HG03095 (cell line): ENCODE results near the gene BCAT1.
"Not testable (repeated sequence)": the region's sequence is repeated elsewhere in the genome, so short reads cannot be mapped to it uniquely, and the experiment has no call there.

ENCODE experiments used
- ATAC-seq: cut with Tn5 transposase; IDR thresholded peaks from one replicate; pipeline ENCODE4 v1.9.1; 2021; ENCODE audit warnings: moderate library complexity; ENCODE audit not compliant: unreplicated experiment

BCAT1 gene

GRCh38 chr12:24928533-24929306, 20.2 kb downstream of the BCAT1 start:
- ATAC-seq = not testable (repeated sequence)

GRCh38 chr12:24928131-24928530, 20.8 kb downstream of the BCAT1 start:
- ATAC-seq = no peak

- not testable (repeated sequence) for ATAC-seq
These were observed 22.8 kb downstream of the BCAT1 start for GRCh38 chr12:24926080-24926479.

- ATAC-seq = no peak
These were observed 26.8 kb downstream of the BCAT1 start for GRCh38 chr12:24922090-24922489.

DNA sequence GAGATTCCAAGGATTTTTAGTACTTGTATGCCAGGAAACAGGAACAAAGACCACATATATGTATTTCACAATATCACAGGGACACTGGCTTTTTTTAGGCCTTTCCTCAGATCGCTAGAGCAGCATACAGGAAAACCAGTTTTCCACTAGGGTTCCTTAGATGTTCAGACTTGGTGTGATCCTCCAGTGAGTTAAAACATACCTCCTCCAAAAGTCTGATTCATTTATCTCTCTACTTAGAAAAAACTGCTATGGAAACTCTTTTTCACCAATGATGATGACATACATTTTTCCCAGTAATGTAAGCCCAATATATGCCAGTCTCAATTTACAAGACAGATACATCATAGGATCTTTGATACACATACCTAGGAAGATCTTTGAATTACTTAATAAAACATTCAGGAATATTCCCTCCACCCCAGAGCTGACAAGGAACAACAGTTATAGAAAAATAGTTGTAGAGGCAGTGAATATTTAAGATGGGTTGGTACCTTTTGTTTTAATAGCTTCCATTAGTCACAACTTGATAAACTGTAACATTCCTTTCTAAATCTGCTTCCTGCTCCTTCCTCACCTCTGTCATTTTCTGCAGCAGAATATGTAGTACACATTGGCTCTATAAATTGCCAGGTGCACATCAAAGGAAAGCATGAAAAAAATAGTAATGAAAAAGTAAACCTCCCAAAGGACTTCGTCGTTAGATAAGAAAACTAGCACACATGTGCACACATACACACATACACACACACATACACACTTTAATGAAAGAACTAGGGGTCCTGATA, 27.5 kb downstream of the BCAT1 start:
- no peak for ATAC-seq

GRCh38 chr12:24920141-24920540, 28.8 kb downstream of the BCAT1 start:
- ATAC-seq = no peak

- no peak for ATAC-seq
These were observed 29.4 kb downstream of the BCAT1 start for GRCh38 chr12:24919346-24920001.

DNA sequence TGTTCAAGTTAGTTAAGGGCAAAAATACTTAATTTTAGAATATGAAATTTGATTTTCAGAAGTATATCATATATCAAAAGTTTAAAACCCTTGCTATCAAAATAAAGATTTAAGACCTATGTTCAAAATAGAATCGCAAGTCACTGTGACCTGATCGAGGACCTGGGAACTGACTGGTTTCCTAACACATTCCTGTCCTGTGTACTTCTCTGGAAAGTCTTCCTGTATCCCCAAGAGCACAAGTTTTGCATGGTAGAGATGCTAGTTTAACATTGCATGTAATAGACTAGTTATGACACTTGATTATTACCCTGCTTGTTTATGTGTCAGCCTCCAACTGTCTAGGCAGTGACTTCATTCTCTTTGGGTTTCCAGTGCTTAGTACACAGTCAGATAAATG, 30.3 kb downstream of the BCAT1 start:
- no peak for ATAC-seq

GRCh38 chr12:24915501-24915900, 33.4 kb downstream of the BCAT1 start:
- no peak for ATAC-seq

DNA sequence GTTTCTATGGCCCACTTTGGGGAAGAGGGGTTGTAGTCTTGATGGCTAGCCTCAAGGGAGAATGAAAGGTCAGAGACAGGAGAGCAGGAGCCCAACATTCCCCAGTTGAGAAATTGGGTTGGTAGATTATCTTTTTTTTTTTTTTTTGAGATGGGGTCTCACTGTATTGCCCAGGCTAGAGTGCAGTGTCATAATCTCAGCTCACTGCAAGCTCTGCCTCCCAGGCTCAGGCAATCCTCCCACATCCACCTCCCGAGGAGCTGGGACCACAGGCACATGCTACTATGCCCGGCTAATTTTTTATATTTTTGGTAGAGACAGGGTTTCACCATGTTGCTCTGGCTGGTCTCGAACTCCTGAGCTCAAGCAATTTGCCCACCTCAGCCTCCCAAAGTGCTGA, 34.9 kb downstream of the BCAT1 start:
- ATAC-seq = no peak

DNA sequence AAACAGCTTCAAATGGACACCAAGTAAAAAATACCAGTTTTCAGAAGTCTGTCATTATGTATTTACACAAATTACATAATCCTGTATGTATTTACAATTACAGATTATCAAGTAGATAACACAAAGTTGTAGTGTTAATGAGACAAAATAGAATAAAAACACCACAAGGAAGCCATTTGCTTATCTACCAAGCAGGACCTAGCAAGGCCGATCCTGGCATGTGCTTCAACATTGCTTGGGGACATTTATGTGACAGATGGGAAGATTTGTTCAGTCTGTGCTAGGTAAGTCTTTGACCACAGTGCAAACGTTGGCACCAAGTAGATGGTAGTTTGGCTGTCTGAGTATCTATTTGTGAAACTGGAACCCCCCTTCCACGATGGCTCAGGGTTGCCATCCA, 35.8 kb downstream of the BCAT1 start:
- no peak for ATAC-seq

GRCh38 chr12:24911271-24911791, 37.6 kb downstream of the BCAT1 start:
- ATAC-seq = no peak

DNA sequence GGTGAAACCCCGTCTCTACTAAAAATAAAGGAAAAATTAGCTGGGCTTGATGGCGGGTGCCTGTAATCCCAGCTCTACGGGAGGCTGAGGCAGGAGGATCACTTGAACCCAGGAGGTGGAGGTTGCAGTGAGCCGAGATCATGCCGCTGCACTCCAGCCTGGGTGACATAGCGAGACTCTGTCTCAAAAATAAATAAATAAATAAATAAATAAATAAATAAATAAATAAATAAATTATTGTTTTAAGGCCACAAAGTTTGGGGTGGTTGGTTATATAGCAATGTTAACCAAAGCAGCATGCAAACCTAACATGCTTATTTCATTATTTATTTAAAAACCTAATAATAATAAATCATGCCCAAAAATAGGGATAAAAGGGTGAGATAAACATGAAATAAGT, 38.7 kb downstream of the BCAT1 start:
- ATAC-seq = not testable (repeated sequence)

GRCh38 chr12:24909667-24910066, 39.2 kb downstream of the BCAT1 start:
- no peak for ATAC-seq

GRCh38 chr12:24907464-24907863, 41.4 kb downstream of the BCAT1 start:
- ATAC-seq = no peak

DNA sequence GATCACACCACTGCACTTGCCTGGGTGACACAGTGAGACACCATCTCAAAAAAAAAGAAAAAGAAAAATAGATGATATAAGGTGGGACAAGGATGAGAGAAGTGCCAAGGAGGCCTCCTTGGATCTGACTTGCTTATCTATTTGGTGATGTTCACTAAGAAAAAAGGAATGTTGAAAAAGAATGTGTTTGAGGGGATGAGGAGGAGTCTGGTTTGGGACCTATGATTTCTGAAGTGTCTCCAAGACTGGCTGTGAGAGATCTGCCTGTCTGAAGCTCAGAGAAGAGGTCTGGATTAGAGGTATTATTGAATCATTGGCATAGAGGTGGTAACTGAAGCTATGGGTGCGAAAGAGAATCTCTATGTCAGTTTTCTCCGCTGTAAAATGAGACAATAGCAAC, 42.8 kb downstream of the BCAT1 start:
- no peak for ATAC-seq

GRCh38 chr12:24905431-24905830, 43.5 kb downstream of the BCAT1 start:
- ATAC-seq = no peak

GRCh38 chr12:24904871-24905270, 44.0 kb downstream of the BCAT1 start:
- ATAC-seq = no peak

DNA sequence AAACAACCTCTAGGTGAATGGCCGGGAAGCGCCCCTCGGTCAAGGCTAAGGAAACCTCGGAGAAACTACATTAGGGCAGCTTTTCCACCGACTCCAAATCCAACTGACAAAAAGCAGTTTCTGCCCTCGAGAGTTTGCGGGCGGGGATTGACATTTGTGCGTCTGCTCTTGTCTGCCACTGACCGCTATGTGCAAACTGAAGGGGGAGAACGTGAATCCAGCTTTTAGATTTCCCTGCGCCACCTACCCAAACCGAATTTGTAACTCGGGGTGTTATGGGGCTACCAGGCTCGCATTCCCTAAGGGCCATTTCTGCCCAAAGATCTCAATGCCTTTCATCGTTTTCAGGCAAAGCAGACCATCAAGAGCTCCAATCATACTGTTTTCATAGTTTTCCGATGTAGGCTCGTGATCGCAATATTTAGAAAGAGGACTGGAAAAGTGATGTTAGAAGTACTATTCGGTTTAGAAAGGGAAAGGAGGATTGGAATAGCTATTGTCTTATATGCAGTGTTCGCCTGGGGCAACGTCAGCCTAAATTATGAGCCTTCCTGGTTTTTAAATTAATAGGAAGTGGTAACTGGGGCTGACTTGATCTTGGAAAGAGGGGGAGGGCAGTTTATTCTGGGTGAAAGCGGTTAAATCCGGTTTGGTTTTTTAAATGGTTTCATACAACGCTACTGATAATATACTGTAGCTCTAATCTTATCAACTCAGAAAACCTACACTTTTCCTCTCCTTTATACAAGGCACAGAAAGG, 45.4 kb downstream of the BCAT1 start:
- no peak for ATAC-seq

DNA sequence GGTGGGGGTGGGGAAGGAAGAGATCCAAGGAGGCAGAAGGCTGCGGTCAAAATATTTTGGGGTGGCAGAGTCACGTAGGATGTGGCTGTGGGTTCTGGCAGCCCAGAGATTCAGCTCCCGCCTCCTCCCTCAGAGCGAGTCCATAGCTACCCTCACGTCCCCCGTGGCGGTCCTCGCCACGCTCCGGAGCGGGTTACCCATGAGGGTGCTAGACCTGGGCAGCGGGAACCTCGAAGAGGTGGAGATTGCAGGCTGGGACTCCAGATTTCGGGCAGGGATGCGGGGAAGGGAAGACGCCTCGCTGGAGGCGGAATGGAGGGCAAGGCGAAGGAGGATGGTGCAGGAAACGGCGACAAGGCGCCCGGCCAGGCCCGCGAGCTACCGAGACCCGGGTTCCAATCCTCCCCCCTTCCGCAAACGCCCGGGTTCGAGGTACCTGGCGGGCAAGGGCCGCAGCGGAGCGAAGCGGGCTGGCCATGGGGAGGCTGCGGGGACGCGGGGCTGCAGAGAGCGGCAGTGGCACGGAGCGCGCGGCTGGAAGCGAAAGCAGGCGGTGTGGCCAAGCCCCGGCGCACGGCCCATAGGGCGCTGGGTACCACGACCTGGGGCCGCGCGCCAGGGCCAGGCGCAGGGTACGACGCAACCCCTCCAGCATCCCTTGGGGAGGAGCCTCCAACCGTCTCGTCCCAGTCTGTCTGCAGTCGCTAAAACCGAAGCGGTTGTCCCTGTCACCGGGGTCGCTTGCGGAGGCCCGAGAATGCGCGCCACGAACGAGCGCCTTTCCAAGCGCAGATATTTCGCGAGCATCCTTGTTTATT, 46.2 kb downstream of the BCAT1 start:
- peak; percentile 48 for ATAC-seq
